OCI-LY7 (cell line): Measurements from ENCODE around the gene THEMIS. TPM values are rescaled to one million over a fixed set of nuclear protein-coding genes. Genes with fewer than 3 reads are reported as not detected.

Experiments used
- BruUV-seq: library from RNA; stranded (reverse); fragments of 400-500 nt; replicated peaks from 2 replicates; lab custom pipeline; 2021; lab: Mats Ljungman, UMichigan
- CTCF ChIA-PET: fragments of 300-600 bp; sonication (Branson Sonifier 250); formaldehyde crosslinking; loops from one replicate; lab custom pipeline; 2022; ENCODE audit warnings: antibody characterized with exemption; ENCODE audit not compliant: unreplicated experiment; lab: Charles Lee
- POLR2A ChIA-PET: fragments of 300-600 bp; sonication (Branson Sonifier 250); formaldehyde crosslinking; loops from one replicate; lab custom pipeline; 2022; ENCODE audit warnings: antibody characterized with exemption; lab: Charles Lee
- DNase-seq: peaks from one replicate; pipeline ENCODE4 v3.0.0-alpha.2; 2015; ENCODE audit warnings: low spot score
- H2AFZ ChIP-seq: fragments of 200-600 bp; sonication (generic), shearing (Covaris generic); 2 replicates; pipeline ENCODE4 v1.6.1; 2014; ENCODE audit warnings: mild to moderate bottlenecking, antibody characterized with exemption, low read length, moderate library complexity
- H3K27ac ChIP-seq: fragments of 200-600 bp; sonication (generic); 2 replicates; pipeline ENCODE4 v1.5.1; 2014; ENCODE audit warnings: mixed run types, low read depth, mild to moderate bottlenecking, moderate library complexity, low read length, inconsistent platforms; ENCODE audit not compliant: poor library complexity, severe bottlenecking
- H3K36me3 ChIP-seq: fragments of 200-600 bp; sonication (generic); 2 replicates; pipeline ENCODE4 v1.6.1; 2014; ENCODE audit warnings: mild to moderate bottlenecking, antibody characterized with exemption, low read length, moderate library complexity, mixed read lengths; ENCODE audit not compliant: insufficient read depth
- H3K4me1 ChIP-seq: fragments of 200-600 bp; sonication (generic); 2 replicates; pipeline ENCODE4 v1.5.1; 2014; ENCODE audit warnings: mild to moderate bottlenecking, low read length; ENCODE audit not compliant: insufficient read depth, poor library complexity, severe bottlenecking
- H3K4me2 ChIP-seq: fragments of 200-600 bp; sonication (generic); 2 replicates; pipeline ENCODE4 v1.6.1; 2014; ENCODE audit warnings: mild to moderate bottlenecking, low read length
- H3K4me3 ChIP-seq: fragments of 200-600 bp; sonication (generic); 2 replicates; pipeline ENCODE4 v1.5.1; 2014; ENCODE audit warnings: mild to moderate bottlenecking, low read depth, low read length; ENCODE audit not compliant: poor library complexity, severe bottlenecking
- H3K79me2 ChIP-seq: fragments of 200-600 bp; sonication (generic); 2 replicates; pipeline ENCODE4 v1.6.1; 2016; ENCODE audit warnings: low read depth, mild to moderate bottlenecking, low read length, moderate library complexity, mixed read lengths; ENCODE audit not compliant: insufficient read depth
- H3K9me2 ChIP-seq: fragments of 200-600 bp; sonication (generic); 2 replicates; pipeline ENCODE4 v1.6.1; 2016; ENCODE audit warnings: mild to moderate bottlenecking, low read length, mixed read lengths; ENCODE audit not compliant: insufficient read depth
- H3K9me3 ChIP-seq: fragments of 200-600 bp; sonication (generic); 2 replicates; pipeline ENCODE4 v1.6.1; 2014; ENCODE audit warnings: mild to moderate bottlenecking, mixed run types, low read length, mixed read lengths
- H4K20me1 ChIP-seq: fragments of 200-600 bp; sonication (generic); 2 replicates; pipeline ENCODE4 v1.6.1; 2014; ENCODE audit warnings: mild to moderate bottlenecking, antibody characterized with exemption, low read length, moderate library complexity, mixed read lengths; ENCODE audit not compliant: insufficient read depth
- CTCF ChIP-seq: fragments of 200-600 bp; sonication (generic); conservative IDR thresholded peaks from 2 replicates; pipeline ENCODE4 v1.5.1; 2014; ENCODE audit warnings: mild to moderate bottlenecking, antibody characterized with exemption, low read length, moderate library complexity, mixed read lengths
- EZH2phosphoT487 ChIP-seq: fragments of 200-600 bp; sonication (generic); IDR thresholded peaks from 2 replicates; pipeline ENCODE4 v1.6.1; 2018; ENCODE audit warnings: low read depth, borderline replicate concordance, mild to moderate bottlenecking, mixed run types, antibody characterized with exemption, low read length, moderate library complexity, mixed read lengths
- intact Hi-C: fragments of 100-400 bp; cut with micrococcal nuclease; formaldehyde crosslinking; loops from one replicate; pipeline ENCODE4 v1.10.0; 2022; ENCODE audit not compliant: unreplicated experiment
- total RNA-seq, 2 experiments: library from RNA; depleted of rRNA in 1 of 2; stranded (reverse); fragments of >200 nt in 1 of 2; shearing (Covaris generic) in 1 of 2; gene quantifications; 2 replicates each; pipeline ENCODE4 v1.2.3, GENCODE V29; 2014 to 2022

THEMIS gene
- total RNA-seq, 2 experiments from 2014 or later, result not detected

- Histone ChIP-seq H4K20me1 (no peaks in the 10 kb centered on the region), H3K4me2 (no peak overlapping the region), H3K4me1 (no peaks in the 10 kb centered on the region), H3K36me3 (no peaks in the 10 kb centered on the region), H3K4me3 (no peak overlapping the region), H2AFZ (no peak overlapping the region), H3K79me2 (no peaks in the 10 kb centered on the region), H3K27ac (no peak overlapping the region), H3K9me3 (no peaks in the 10 kb centered on the region), H3K9me2 (no peaks in the 10 kb centered on the region)
- ChIA-PET POLR2A (no interaction called here), CTCF (no interaction called here)
- TF ChIP-seq EZH2phosphoT487 (no peak), CTCF (no peak)
- intact Hi-C loops, result no loop called here
- DNase-seq, result no peak
- no TSS peak for BruUV-seq
Observed at GRCh38 chr6:127866766-127867165, 34.1 kb downstream of the THEMIS start.

GRCh38 chr6:127865108-127865507 lies 35.8 kb downstream of the THEMIS start:
- TF ChIP-seq EZH2phosphoT487 (no peak), CTCF (no peak)
- Histone ChIP-seq H3K9me2 (no peaks in the 10 kb centered on the region), H3K4me1 (no peaks in the 10 kb centered on the region), H3K79me2 (no peaks in the 10 kb centered on the region), H3K9me3 (no peaks in the 10 kb centered on the region), H4K20me1 (no peaks in the 10 kb centered on the region), H2AFZ (no peak overlapping the region), H3K4me2 (no peak overlapping the region), H3K4me3 (no peak overlapping the region), H3K36me3 (no peaks in the 10 kb centered on the region), H3K27ac (no peak overlapping the region)
- ChIA-PET CTCF (no interaction called here), POLR2A (no interaction called here)
- DNase-seq, result no peak
- no TSS peak for BruUV-seq
- intact Hi-C loops, result no loop called here

- H3K27ac ChIP-seq, result no peak overlapping the region
- no peak for TF ChIP-seq EZH2phosphoT487
- TF ChIP-seq CTCF, result no peak
- intact Hi-C loops, result no loop called here
- no peaks in the 10 kb centered on the region for H3K9me3 ChIP-seq
- H3K4me3 ChIP-seq, result no peak overlapping the region
- ChIA-PET CTCF (no interaction called here), POLR2A (no interaction called here)
- no TSS peak for BruUV-seq
- no peak overlapping the region for H3K4me2 ChIP-seq
- H3K4me1 ChIP-seq, result no peaks in the 10 kb centered on the region
- DNase-seq, result no peak
- H2AFZ ChIP-seq, result no peak overlapping the region
- H3K36me3 ChIP-seq, result no peaks in the 10 kb centered on the region
- H3K79me2 ChIP-seq, result no peaks in the 10 kb centered on the region
- no peaks in the 10 kb centered on the region for H3K9me2 ChIP-seq
- no peaks in the 10 kb centered on the region for H4K20me1 ChIP-seq
Observed at GRCh38 chr6:127864701-127865100, 36.2 kb downstream of the THEMIS start.
